Skin epidermis (tissue), 12 donors: ENCODE measurements around the gene IGF2R.
A peak's percentile ranks its signal among the peaks of the same experiment; 100 is the strongest.
"Not testable (repeated sequence)": the region's sequence is repeated elsewhere in the genome, so short reads cannot be mapped to it uniquely, and the experiment has no call there.

Experiments
- H3K27ac ChIP-seq, 21 experiments: fragments of 200-600 bp; sonication (generic) in 11 of 21; one replicate each; pipeline ENCODE4 v1.5.0; 2020; ENCODE audit warnings: mild to moderate bottlenecking in 3 of 21, inconsistent platforms in 2 of 21, moderate library complexity in 2 of 21
- H3K4me3 ChIP-seq, 7 experiments: fragments of 200-600 bp; sonication (generic) in 2 of 7; one replicate each; pipeline ENCODE4 v1.5.0; 2020; ENCODE audit warnings: inconsistent platforms in 2 of 7, mild to moderate bottlenecking in 2 of 7, moderate library complexity in 1 of 7

Gene IGF2R

DNA sequence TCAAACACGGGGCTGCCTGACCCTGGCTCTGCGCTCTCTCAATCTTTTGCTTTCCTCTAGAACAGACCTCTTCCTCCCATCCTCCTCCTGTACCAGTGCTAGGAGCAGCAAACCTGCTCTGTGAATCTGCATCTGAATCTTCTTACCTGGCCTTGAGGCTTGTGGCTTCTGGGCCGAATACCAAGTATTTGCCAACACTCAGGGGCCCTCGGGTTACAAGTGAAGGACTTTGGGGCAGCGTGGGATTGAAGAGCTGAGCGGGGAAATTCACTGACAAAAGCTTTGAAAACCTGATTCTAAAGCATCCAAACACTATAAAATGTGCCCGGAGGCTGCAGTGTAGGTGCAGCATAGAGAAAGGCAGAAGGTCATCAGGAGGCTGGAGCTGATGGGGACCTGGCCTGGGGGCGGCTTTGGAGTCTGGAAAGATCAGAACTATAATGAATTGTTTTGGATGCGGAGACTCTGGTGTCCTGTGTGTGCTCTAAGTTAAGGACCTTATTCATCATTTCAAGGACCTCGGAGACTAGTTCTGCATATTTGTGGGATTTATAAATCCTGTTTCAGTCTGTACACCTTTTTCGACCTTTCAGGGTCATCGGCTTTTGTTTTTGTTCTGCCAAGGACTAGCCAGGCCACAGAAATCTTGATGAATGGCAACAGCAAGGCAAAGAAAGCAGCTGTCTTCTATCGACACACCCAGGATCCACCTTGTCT is 16.4 kb upstream of the IGF2R start:
- no peak overlapping the region for H3K4me3 ChIP-seq
- H3K27ac ChIP-seq = peak overlapping the region in 3 of 21 experiments; percentile 6 to 41 (median 30)

DNA sequence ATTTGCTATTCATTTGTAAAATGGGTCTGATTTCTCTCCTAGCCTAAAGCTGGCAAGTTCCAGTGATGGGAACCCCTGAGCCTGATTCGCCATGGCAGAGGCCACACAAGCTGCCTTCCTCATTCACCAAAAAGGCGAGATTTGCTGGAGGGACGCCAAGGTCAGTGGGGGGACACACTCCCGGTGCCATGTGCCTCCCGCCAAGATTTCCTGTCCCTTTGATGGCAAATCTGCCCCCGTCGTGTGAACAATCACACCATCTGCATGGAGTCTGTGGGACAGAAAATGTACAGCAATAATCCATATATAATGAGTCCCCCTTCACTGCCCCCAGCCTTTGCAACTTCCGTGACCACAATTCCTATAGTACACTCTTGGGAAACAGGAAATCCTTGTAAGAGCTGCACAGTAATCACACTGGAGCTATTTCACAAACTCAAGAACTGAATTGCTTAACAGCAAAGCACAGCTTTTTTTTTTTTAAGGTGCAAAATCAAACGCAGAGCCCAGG is 15.7 kb upstream of the IGF2R start:
- Histone ChIP-seq H3K27ac (peak overlapping the region in 3 of 21 experiments; percentile 30 to 41 (median 30)), H3K4me3 (no peak overlapping the region)

DNA sequence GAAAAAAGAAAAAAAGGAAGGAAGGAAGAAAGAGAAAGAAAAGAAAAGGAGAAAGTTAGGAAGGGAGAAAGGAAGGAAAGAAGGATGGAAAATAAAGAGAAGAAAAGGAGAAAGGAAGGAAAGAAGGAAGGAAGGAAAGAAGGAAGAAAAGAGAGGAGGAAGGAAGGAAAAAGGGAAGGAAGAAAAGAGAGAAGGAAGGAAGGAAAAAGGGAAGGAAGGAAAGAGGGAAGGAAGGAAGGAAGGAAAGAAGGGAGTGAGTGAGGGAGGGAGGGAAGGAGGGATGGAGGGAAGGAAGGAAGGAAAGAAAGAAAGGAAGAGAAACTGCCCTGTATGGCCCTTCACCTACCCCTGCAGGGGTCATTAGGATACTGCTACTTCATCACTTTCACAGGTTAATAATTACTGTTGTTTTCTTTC is 12.9 kb upstream of the IGF2R start:
- no peak overlapping the region for H3K27ac ChIP-seq

DNA sequence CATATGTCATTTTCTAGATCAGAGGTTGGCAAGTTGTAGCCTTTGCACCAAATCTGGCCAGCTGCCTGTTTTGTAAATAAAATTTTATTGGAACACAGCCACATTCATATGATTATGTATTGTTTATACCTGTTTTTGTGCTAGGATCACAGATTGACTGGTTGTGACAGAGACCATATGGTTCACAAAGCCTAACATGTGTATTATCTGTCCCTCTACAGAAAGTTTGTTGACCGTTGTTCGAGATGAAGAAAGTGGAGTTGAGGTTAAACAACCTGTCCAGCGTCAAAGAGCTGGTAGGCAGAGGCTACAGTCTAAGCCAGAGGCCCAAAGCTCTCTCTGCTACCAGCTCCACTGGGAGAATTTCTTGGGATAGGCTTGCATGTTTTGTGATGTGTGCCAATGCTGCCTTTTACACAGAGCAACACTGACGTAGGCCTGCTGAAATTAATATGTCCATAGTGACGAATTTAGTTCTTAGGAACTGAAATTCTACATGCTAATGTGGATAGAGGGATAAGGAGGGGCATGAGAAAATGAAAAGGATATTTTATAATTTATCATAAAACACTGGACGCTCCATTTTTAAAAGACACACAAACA is 11.7 kb upstream of the IGF2R start:
- Histone ChIP-seq H3K27ac (no peak overlapping the region), H3K4me3 (no peak overlapping the region)

More for the DNA sequence above, 12.9 kb upstream of the IGF2R start:
- no peak overlapping the region for H3K4me3 ChIP-seq

DNA sequence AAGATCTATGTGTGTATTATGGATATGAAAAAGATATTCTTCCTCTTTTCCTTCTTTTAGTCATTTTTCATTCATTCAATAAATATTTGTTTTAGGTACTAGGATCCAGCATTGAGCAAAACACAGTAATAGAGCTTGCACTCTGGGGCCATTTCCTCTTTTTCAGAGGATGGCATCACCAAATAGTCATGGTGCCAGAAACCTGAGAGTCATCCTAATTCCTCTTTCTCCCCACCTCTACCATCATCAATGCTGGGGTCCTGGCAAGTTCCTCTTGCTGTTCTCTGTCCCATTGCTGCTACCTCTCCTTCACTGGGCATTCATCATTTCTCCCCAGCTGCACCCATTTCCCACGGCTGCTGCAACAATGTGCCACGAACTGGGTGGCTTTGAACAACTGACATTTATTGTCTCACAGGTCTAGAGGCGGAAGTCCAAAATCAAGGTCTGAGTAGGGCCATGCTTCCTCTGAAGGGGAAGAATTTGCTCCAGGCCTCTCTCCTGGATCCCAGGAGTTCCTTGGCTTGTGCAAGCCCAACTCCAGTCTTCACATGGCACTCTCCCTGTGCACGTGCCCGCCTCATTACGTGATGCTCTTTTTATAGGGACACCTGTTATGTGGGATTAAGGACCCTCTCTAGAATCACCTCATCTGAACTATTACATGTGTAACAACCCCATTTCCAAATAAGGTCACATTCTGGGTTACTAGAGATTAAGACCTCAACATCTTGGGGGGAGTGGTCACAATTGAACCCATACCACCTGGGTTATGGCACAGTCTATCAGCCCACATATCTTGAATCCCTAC is 9.5 kb upstream of the IGF2R start:
- H3K4me3 ChIP-seq = no peak overlapping the region

DNA sequence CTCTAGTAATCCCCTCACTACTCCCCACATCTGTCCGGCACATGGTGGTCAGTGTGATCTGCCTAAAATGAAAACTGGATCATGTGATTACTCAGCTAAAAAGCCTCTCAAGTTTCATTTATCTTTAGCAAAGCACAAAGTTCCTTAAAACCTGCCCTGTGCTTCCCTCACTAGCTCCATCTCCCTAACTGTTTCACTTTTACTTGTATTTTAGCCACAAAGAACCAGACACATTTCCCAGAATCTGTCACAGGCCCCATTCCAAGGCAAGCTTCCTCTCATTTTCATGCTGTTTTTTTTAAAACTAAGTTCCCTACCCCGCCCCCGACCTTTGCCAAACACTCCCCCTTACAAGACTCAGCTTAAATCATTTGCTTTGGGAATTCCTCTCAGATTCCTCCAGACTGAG is 8.9 kb upstream of the IGF2R start:
- no peak overlapping the region for H3K4me3 ChIP-seq
- H3K27ac ChIP-seq = peak overlapping the region in 16 of 21 experiments; percentile 15 to 76 (median 56)

More for the DNA sequence above, 9.5 kb upstream of the IGF2R start:
- H3K27ac ChIP-seq = peak overlapping the region in 16 of 21 experiments; percentile 15 to 76 (median 56)

DNA sequence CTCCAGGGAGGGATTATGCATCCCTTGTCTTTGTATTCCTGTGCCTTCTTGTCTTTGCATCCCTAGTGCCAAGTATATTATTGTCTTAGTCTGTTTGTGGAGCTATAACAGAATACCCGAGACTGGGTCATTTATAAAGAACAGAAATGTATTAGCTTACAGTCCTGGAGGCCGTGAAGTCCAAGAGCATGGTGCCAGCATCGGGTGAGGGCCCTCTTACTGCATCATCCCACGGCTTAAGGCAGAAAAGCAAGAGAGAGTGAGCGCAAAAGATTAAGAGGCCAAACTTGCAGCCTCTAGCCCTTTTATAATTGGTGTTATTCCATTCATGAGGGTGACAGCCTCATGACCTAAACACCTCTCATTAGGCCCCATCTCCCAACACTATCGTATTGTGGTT is 8.4 kb upstream of the IGF2R start:
- peak overlapping the region in 11 of 21 experiments; percentile 8 to 76 (median 51) for H3K27ac ChIP-seq
- no peak overlapping the region for H3K4me3 ChIP-seq

DNA sequence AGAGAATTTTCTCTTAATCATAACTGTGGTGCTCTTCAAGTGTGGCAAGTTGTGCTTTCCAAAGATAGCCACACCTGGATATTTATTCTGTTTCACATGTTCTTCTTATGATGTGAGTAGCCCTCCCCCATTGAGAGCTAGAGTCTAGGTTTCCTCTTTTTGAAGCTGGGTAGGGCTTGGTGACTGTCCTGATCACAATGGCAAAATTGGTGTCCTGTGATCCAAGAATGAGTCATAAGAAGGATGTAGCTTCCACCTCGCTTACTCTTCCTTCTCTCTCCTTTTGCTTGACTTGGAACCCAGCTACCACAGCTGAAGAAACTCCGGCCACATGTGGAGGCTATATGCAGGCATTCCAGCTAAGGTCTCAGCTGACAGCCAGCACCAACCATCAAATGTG is 7.4 kb upstream of the IGF2R start:
- no peak overlapping the region for H3K27ac ChIP-seq

DNA sequence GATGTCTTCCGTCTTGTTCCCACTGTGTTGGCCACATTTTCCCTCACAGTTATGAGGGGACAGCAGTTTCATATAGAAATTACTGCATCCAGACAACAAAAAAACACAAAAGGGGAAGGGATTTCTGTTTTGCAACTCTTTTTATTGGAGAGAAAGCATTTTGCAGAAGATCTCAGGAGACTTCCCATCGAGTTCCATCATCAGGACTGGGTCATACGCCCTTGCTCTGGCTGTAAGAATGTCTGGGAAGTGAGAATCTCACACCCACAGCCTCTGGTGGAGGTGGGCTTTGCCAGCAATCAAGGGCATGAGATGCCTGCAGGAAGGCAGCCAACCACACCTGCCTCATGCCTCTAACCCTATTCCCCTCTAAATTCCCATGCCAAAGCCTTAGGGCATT is 5.8 kb upstream of the IGF2R start:
- H3K4me3 ChIP-seq = no peak overlapping the region
- H3K27ac ChIP-seq = no peak overlapping the region

More for the DNA sequence above, 7.4 kb upstream of the IGF2R start:
- H3K4me3 ChIP-seq = no peak overlapping the region

DNA sequence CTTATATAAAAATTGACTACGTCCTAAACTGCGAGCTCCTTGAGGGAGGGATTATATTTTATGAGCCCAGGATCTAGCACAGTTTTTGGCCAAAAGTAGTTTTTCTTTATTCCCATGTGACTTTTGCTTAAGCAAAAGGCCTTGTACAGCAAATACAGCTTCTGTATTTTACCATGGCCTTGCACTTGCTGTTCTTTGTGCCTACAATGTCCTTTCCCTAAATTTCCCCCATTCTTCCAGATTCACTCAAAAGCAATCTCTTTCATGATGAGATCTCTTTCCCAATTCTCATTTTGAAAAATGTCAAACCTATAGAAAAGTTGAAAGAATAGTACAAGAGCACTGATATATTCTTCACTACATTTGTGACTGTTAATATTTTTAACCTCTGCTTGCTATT is 4.8 kb upstream of the IGF2R start:
- Histone ChIP-seq H3K4me3 (no peak overlapping the region), H3K27ac (no peak overlapping the region)

DNA sequence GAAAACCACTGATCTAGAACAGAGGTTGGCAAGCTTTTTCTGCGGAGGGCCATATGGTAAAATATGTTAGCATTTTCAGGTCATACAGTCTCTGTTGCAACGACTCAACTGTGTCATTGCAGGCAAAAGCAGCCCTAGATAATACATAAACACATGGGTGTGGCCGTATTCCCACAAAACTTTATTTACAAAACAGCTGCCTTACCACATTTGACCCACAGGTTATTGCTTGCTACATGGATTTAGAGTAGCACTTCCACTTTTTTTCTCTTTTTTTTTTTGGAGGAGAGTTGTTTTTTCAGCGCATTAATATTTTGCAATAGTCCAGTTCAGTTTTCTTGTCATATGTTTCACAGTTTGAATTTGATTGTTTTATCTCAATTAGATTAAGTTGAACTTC is 2.5 kb upstream of the IGF2R start:
- Histone ChIP-seq H3K4me3 (no peak overlapping the region), H3K27ac (no peak overlapping the region)

DNA sequence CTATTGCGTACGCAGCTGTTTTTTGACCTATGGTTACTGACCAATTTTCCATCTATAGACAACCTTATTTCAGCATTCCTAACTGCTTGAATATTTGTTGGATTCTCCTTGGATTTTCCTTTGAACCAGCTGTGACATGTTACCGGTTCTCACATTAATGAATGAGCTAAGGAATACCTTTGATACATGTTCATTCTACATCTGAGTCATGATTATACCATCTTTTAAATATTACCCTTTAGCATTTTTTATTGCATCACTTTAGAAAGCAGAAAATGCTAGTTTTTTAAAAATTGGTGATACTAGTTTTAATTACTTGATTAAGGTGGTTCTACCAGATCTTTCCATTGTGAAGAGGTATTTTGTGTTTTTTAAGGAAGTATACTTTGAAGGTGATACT is 1.9 kb upstream of the IGF2R start:
- no peak overlapping the region for H3K4me3 ChIP-seq
- no peak overlapping the region for H3K27ac ChIP-seq

DNA sequence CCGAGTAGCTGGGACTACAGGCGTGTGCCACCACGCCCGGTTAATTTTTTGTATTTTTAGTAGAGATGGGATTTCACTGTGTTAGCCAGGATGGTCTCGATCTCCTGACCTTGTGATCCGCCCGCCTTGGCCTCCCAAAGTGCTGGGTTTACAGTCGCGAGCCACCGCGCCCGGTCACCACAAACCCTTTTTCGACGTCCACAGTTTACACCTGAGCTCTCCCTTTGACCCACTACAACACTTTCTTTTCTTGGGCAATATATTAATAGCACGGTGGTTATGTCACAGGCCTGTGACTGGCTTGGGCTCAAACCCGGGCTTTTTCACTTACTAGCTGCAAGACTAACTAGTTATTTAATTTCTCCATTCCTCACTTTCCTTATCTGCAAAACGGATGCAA is 1.3 kb upstream of the IGF2R start:
- H3K4me3 ChIP-seq, H3K27ac ChIP-seq: not testable (repeated sequence)

DNA sequence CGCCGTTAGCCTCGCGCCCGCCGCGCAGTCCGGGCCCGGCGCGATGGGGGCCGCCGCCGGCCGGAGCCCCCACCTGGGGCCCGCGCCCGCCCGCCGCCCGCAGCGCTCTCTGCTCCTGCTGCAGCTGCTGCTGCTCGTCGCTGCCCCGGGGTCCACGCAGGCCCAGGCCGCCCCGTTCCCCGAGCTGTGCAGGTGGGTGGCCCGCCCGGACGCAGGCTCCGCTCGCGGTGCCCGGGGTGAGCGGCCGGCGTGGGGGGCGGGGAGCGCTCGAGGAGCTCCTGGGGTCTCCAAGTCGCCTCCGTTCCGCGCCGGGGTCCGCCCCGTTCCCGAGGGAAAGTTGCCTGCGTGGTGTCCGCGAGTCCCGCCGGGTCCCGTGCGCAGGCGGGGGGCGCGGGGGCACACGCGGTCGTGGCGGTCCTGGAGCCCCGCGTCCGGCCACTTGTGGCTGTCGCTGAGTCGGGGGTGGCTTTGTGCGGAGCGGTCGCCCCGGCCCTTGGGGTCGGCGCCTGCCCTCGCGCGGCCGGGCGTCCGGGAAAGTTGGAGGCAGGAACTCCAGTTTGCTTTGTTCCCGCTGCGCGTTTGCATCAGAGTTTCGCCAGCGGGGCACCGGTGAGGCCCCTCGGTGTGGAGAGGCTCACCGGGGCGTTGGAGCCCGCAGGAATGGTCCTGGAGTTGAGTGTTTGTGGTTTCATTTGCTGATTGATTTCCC is 476 bp downstream of the IGF2R start:
- Histone ChIP-seq H3K27ac (peak overlapping the region; percentile 76 to 97 (median 90)), H3K4me3 (peak overlapping the region; percentile 80 to 99 (median 95))

DNA sequence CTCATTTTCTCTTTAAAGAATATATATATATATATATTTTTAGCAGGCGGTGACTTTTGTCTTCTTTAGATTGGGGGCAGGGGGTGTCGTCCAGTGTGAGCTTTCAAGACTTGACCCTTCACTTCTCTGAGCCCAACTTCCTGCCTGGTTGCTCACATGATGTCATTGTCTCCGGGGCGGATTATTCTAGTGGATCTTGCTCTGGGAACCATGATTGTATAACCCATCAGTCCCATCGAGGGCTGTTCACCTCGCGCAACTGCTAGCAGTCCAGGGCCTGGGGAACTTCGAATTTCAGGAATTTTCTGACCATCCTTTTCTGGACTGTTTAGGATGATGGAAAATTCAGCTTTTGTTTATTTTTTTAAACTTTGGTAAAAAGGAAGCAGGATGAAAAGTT is 1.0 kb downstream of the IGF2R start:
- Histone ChIP-seq H3K4me3 (peak overlapping the region; percentile 80 to 99 (median 95)), H3K27ac (peak overlapping the region in 20 of 21 experiments; percentile 76 to 97 (median 90))

DNA sequence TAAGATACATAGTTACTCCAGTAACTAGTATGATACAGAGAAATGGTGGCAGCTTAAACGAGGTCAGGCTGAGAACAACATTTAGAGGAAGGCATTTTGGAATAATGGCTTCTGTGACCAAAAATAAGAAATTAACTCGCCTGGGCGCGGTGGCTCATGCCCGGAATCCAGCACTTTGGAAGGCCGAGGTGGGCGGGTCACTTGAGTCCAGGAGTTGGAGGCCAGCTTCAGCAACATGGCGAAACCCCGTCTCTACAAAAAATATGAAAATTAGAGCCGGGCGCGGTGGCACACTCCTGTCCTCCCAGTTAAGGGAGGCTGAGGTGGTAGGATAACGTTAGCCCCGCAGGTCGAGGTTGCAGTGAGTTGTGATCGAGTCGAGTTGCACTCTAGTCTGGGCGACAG is 1.8 kb downstream of the IGF2R start:
- peak overlapping the region in 2 of 7 experiments; percentile 97 to 99 for H3K4me3 ChIP-seq
- peak overlapping the region in 9 of 21 experiments; percentile 41 to 95 (median 94) for H3K27ac ChIP-seq

DNA sequence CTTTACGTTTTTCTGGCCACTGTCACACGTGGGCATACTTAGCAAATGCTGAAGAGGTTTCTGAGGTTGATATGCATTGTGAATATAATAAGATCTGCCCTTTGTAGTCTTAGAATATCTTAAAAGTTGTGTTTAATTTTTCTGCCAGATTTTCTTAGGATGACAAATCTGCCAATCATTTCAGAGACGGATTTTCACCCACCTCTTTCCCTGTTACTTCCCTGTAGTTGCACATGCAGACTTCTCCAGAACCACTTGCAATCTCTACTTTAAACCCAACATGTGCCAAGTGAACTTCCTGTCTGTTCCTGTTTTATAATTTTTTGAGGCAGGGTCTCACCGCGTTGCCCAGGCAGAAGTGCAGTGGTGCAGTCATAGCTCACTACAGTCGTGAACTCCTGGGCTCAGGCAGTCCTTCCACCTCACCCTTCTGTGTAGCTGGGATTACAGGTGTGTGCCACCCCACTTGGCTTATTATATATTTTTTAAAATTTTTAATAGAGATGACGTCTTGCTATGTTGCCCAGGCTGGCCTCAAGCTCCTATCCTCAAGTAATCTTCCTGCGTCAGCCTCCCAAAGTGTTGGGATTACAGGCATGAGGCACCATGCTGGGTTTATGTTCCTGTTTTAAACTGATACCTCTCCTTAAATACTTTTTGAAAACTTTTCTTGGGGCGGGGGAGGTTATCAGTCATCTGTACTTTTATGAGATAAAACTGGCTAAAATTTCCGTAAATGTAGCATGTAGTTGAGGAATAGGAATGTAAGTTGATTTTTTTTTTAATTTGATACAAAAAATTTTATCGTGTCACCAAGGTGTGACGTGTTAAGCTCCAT is 2.7 kb downstream of the IGF2R start:
- Histone ChIP-seq H3K4me3 (peak overlapping the region in 1 of 7 experiments; percentile 97), H3K27ac (no peak overlapping the region)

DNA sequence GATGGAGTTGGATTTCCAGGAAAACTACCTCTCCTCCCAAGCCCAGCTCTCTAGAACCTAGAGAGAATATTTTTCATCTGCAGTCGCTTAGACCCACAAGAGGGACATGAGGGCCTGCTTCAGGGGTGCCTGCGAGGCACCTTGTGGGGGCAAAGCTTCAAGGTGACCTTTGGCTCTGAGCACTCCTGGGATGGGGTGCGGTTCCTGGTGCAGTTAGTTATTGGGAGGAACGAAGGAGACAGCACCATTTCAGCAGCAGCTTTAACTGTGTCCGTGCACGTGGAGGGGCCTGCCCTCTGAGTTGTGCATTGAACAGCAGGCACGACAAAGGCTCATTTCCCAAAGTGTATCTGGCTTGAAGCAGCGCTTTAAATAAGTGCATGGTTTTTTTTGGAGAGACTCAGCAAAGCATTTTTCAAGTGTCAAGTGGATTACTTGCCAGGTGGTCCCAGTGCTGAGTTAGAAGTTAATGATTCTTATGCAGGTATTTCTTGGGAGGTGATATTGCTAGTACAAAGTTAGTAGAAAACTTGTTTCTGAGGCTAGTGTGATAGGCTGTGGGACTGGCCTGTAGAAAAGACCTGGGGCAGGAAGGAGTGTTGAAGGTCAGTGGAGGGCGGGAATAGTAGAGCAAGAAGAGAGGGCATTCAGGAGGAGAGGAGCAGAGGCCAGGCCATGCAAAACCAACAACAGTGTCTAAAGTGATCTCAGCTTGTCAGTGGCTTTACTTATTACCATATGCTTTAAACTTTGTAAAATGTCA is 3.8 kb downstream of the IGF2R start:
- no peak overlapping the region for H3K4me3 ChIP-seq
- no peak overlapping the region for H3K27ac ChIP-seq
